IPS-20b (cell line): ENCODE results near the gene LIPF.

Experiments used
- H3K27ac ChIP-seq: one replicate; pipeline ENCODE4 v1.5.1; 2013; ENCODE audit warnings: low read length
- H3K27me3 ChIP-seq: 2 replicates; pipeline ENCODE4 v1.6.1; 2013; ENCODE audit warnings: mild to moderate bottlenecking, low read length, inconsistent platforms; ENCODE audit not compliant: insufficient read depth
- H3K36me3 ChIP-seq: 2 replicates; pipeline ENCODE4 v1.6.1; 2013; ENCODE audit warnings: low read depth, mild to moderate bottlenecking, inconsistent platforms, low read length, moderate library complexity; ENCODE audit not compliant: insufficient read depth
- H3K4me1 ChIP-seq: 2 replicates; pipeline ENCODE4 v1.6.1; 2013; ENCODE audit warnings: mild to moderate bottlenecking, control low read depth, inconsistent platforms, low read length, moderate library complexity; ENCODE audit not compliant: insufficient read depth
- H3K4me3 ChIP-seq: 2 replicates; pipeline ENCODE4 v1.5.1; 2013; ENCODE audit warnings: mild to moderate bottlenecking, low read length, inconsistent platforms
- H3K9ac ChIP-seq: 2 replicates; pipeline ENCODE4 v1.6.1; 2013; ENCODE audit warnings: low read depth, mild to moderate bottlenecking, inconsistent platforms, low read length, moderate library complexity
- H3K9me3 ChIP-seq: 2 replicates; pipeline ENCODE4 v1.6.1; 2013; ENCODE audit warnings: mild to moderate bottlenecking, low read depth, low read length, inconsistent platforms; ENCODE audit not compliant: insufficient read depth

The LIPF gene

GRCh38 chr10:88725798-88726197 is 61.6 kb downstream of the LIPF start:
- Histone ChIP-seq H3K4me1 (no peaks in the 10 kb centered on the region), H3K9me3 (no peaks in the 10 kb centered on the region), H3K27me3 (peaks cover 29% of the 10 kb centered on the region; the same call in 1 of the 2 replicates), H3K4me3 (no peak overlapping the region), H3K9ac (no peak overlapping the region), H3K36me3 (no peaks in the 10 kb centered on the region), H3K27ac (no peak overlapping the region)

GRCh38 chr10:88728107-88728763 is 64.0 kb downstream of the LIPF start:
- Histone ChIP-seq H3K27ac (no peak overlapping the region), H3K9me3 (no peaks in the 10 kb centered on the region), H3K9ac (no peak overlapping the region), H3K4me3 (no peak overlapping the region), H3K36me3 (no peaks in the 10 kb centered on the region), H3K4me1 (no peaks in the 10 kb centered on the region), H3K27me3 (peaks cover 29% of the 10 kb centered on the region; the same call in 1 of the 2 replicates)
